SK-N-MC (cell line): Measurements from ENCODE around the gene TMEM254.

Experiments
- EZH2 ChIP-seq: fragments of 200-600 bp; sonication (generic); IDR thresholded peaks from one replicate; pipeline ENCODE4 v1.6.1; 2017; ENCODE audit warnings: antibody characterized with exemption
- POLR2AphosphoS5 ChIP-seq: IDR thresholded peaks from 2 replicates; pipeline ENCODE4 v1.6.1; 2012; ENCODE audit warnings: mild to moderate bottlenecking, low read depth, low read length, borderline replicate concordance

GRCh38 chr10:80139265-80139664 lies 60.8 kb downstream of the TMEM254 start:
- TF ChIP-seq EZH2 = no peak
- TF ChIP-seq POLR2AphosphoS5 = no peak
